GM23248 (cell line): Measurements from ENCODE around the gene NDUFAF3.

Experiments used
- EZH2 ChIP-seq: fragments of 200-600 bp; sonication (generic); IDR thresholded peaks from 2 replicates; pipeline ENCODE4 v1.6.1; 2018; ENCODE audit warnings: antibody characterized with exemption, mild to moderate bottlenecking; ENCODE audit not compliant: insufficient read depth, poor library complexity, severe bottlenecking
- EZH2phosphoT487 ChIP-seq: fragments of 200-600 bp; sonication (generic); IDR thresholded peaks from 2 replicates; pipeline ENCODE4 v1.6.1; 2018; ENCODE audit warnings: antibody characterized with exemption, moderate library complexity, mild to moderate bottlenecking, low read depth; ENCODE audit not compliant: insufficient read depth

DNA sequence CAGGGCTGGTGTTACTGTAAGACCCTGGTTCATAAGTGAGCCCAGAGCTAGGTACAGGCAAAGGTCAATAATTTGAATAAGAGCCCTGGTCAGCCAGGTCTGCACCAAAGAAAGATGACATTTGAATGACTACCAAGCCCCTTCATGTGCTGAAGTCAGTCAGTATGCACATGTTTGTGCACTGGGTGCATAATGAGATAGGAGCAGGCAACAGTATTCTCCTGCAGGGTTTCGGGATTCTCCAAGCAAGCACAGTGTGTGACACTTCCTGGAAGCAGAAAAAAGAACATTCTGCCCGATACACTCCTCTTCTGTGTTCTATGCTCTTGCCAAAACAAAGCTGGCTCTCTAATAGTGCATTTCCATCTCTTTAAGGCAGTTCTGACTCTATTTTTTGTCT lies 12.7 kb downstream of the NDUFAF3 start:
- TF ChIP-seq EZH2phosphoT487: no peak
- no peak for TF ChIP-seq EZH2
